Neural cell (in vitro differentiated cells): Measurements from ENCODE around the gene CADM1. TPM values are rescaled to one million over a fixed set of nuclear protein-coding genes. Genes with fewer than 3 reads are reported as not detected.

Experiments
- H2AFZ ChIP-seq: fragments of 200-600, 300-800 bp; sonication (generic), shearing (Covaris generic); 2 replicates; pipeline ENCODE4 v1.6.0; 2014; ENCODE audit warnings: low read depth, mild to moderate bottlenecking, antibody characterized with exemption, low read length, moderate library complexity
- H3F3A ChIP-seq: fragments of 200-600 bp; shearing (Covaris generic); 2 replicates; pipeline ENCODE4 v1.6.1; 2016; ENCODE audit warnings: mild to moderate bottlenecking, moderate library complexity, mixed read lengths, antibody characterized with exemption, low read length; ENCODE audit not compliant: insufficient read depth, poor library complexity, severe bottlenecking
- H3K27ac ChIP-seq: fragments of 200-600, 300-800 bp; sonication (generic), shearing (Covaris generic); 2 replicates; pipeline ENCODE4 v1.5.1; 2014; ENCODE audit warnings: mild to moderate bottlenecking, low read length, moderate library complexity
- H3K27me3 ChIP-seq: fragments of 300-800, 200-600 bp; sonication (generic), shearing (Covaris generic); 2 replicates; pipeline ENCODE4 v1.6.0; 2014; ENCODE audit warnings: mild to moderate bottlenecking, low read depth, low read length, moderate library complexity; ENCODE audit not compliant: insufficient read depth
- H3K36me3 ChIP-seq: fragments of 300-800, 200-600 bp; sonication (generic), shearing (Covaris generic); 2 replicates; pipeline ENCODE4 v1.5.1; 2014; ENCODE audit warnings: mild to moderate bottlenecking, antibody characterized with exemption, low read length, moderate library complexity; ENCODE audit not compliant: insufficient read depth
- H3K4me2 ChIP-seq: fragments of 300-800, 200-600 bp; sonication (generic), shearing (Covaris generic); 2 replicates; pipeline ENCODE4 v1.6.0; 2014; ENCODE audit warnings: mild to moderate bottlenecking, low read length
- H3K4me3 ChIP-seq: fragments of 300-800, 200-600 bp; sonication (generic), shearing (Covaris generic); 2 replicates; pipeline ENCODE4 v1.5.1; 2014; ENCODE audit warnings: mild to moderate bottlenecking, low read length, moderate library complexity
- H3K79me2 ChIP-seq: fragments of 200-600 bp; shearing (Covaris generic); replicated peaks from 2 replicates; pipeline ENCODE4 v1.6.0; 2014; ENCODE audit warnings: mild to moderate bottlenecking, low read length, moderate library complexity; ENCODE audit not compliant: insufficient read depth
- H3K9ac ChIP-seq: fragments of 300-800, 200-600 bp; sonication (generic), shearing (Covaris generic); 2 replicates; pipeline ENCODE4 v1.6.1; 2016; ENCODE audit warnings: mild to moderate bottlenecking, low read length, mixed read lengths
- H3K9me2 ChIP-seq: fragments of 200-600 bp; shearing (Covaris generic); 2 replicates; pipeline ENCODE4 v1.6.1; 2016; ENCODE audit warnings: mild to moderate bottlenecking, low read length, mixed read lengths; ENCODE audit not compliant: insufficient read depth
- H3K9me3 ChIP-seq: fragments of 200-600, 300-800 bp; sonication (generic), shearing (Covaris generic); 2 replicates; pipeline ENCODE4 v1.6.1; 2016; ENCODE audit warnings: mild to moderate bottlenecking, mixed run types, low read length, moderate library complexity, mixed read lengths
- H4K20me1 ChIP-seq: fragments of 200-600 bp; shearing (Covaris generic); 2 replicates; pipeline ENCODE4 v1.6.1; 2016; ENCODE audit warnings: mild to moderate bottlenecking, mixed run types; ENCODE audit not compliant: insufficient read depth
- CTCF ChIP-seq: fragments of 450-650 bp; IDR thresholded peaks from 2 replicates; pipeline ENCODE4 v1.5.1; 2014; ENCODE audit warnings: antibody characterized with exemption, mild to moderate bottlenecking, moderate library complexity; ENCODE audit not compliant: poor library complexity, severe bottlenecking
- EP300 ChIP-seq: fragments of 450-650 bp; conservative IDR thresholded peaks from 2 replicates; pipeline ENCODE4 v1.6.1; 2014; ENCODE audit warnings: antibody characterized with exemption, mild to moderate bottlenecking, moderate library complexity; ENCODE audit not compliant: poor library complexity, severe bottlenecking
- EZH2 ChIP-seq: fragments of 200-600, 300-800 bp; shearing (Covaris generic), sonication (generic); IDR thresholded peaks from 2 replicates; pipeline ENCODE4 v1.6.1; 2014; ENCODE audit warnings: antibody characterized with exemption, low read length, borderline replicate concordance, mild to moderate bottlenecking; ENCODE audit not compliant: insufficient read depth, poor library complexity, severe bottlenecking
- MXI1 ChIP-seq: fragments of 450-650 bp; conservative IDR thresholded peaks from 2 replicates; pipeline ENCODE4 v1.6.1; 2014; ENCODE audit warnings: antibody characterized with exemption, mild to moderate bottlenecking; ENCODE audit not compliant: poor library complexity, severe bottlenecking
- POLR2AphosphoS5 ChIP-seq: IDR thresholded peaks from 2 replicates; pipeline ENCODE4 v1.6.1; 2012
- RAD21 ChIP-seq: fragments of 450-650 bp; conservative IDR thresholded peaks from 2 replicates; pipeline ENCODE4 v1.6.1; 2014; ENCODE audit warnings: antibody characterized with exemption, mild to moderate bottlenecking, moderate library complexity
- REST ChIP-seq: IDR thresholded peaks from 2 replicates; pipeline ENCODE4 v1.6.1; 2012; ENCODE audit warnings: borderline replicate concordance
- SMC3 ChIP-seq: fragments of 450-650 bp; conservative IDR thresholded peaks from 2 replicates; pipeline ENCODE4 v1.6.1; 2014; ENCODE audit warnings: antibody characterized with exemption, mild to moderate bottlenecking, moderate library complexity; ENCODE audit not compliant: poor library complexity
- TAF1 ChIP-seq: IDR thresholded peaks from 2 replicates; pipeline ENCODE4 v1.6.1; 2012; ENCODE audit warnings: low read depth
- polyA plus RNA-seq: library from polyadenylated mRNA; depleted of rRNA; stranded (reverse); fragments of >200 nt; gene quantifications from 2 replicates; pipeline ENCODE4 v1.2.3, GENCODE V29; 2014

The CADM1 gene
- polyA plus RNA-seq, 1 donor from 2014 or later, result 92.1 TPM

GRCh38 chr11:115126515-115127208 lies 377.6 kb downstream of the CADM1 start:
- Histone ChIP-seq H4K20me1 (no peaks in the 10 kb centered on the region), H3K9me2 (no peaks in the 10 kb centered on the region), H3K4me3 (no peak overlapping the region), H3K79me2 (no peaks in the 10 kb centered on the region), H3K4me2 (no peak overlapping the region), H2AFZ (no peak overlapping the region), H3K27me3 (peaks cover 14% of the 10 kb centered on the region), H3K36me3 (no peaks in the 10 kb centered on the region), H3K27ac (no peak overlapping the region), H3F3A (no peaks in the 10 kb centered on the region), H3K9me3 (no peaks in the 10 kb centered on the region), H3K9ac (no peak overlapping the region)
- no peak for TF ChIP-seq EZH2
- TF ChIP-seq SMC3, result no peak
- no peak for TF ChIP-seq EP300

GRCh38 chr11:115126092-115126491 lies 378.1 kb downstream of the CADM1 start:
- Histone ChIP-seq H3K27ac (no peak overlapping the region), H3K4me3 (no peak overlapping the region), H3K9me3 (no peaks in the 10 kb centered on the region), H3K4me2 (no peak overlapping the region), H3F3A (no peaks in the 10 kb centered on the region), H4K20me1 (no peaks in the 10 kb centered on the region), H3K27me3 (peaks cover 14% of the 10 kb centered on the region), H3K9me2 (no peaks in the 10 kb centered on the region), H2AFZ (no peak overlapping the region), H3K36me3 (no peaks in the 10 kb centered on the region), H3K9ac (no peak overlapping the region), H3K79me2 (no peaks in the 10 kb centered on the region)
- no peak for TF ChIP-seq RAD21
- no peak for TF ChIP-seq SMC3
- no peak for TF ChIP-seq EZH2
- no peak for TF ChIP-seq REST
- no peak for TF ChIP-seq TAF1
- TF ChIP-seq POLR2AphosphoS5, result no peak
- TF ChIP-seq MXI1, result no peak
- TF ChIP-seq EP300, result no peak
- TF ChIP-seq CTCF, result no peak

- Histone ChIP-seq H3K36me3 (no peaks in the 10 kb centered on the region), H3K9ac (no peak overlapping the region), H3K9me2 (no peaks in the 10 kb centered on the region), H3K4me3 (no peak overlapping the region), H3K79me2 (no peaks in the 10 kb centered on the region), H3K27ac (no peak overlapping the region), H3F3A (no peaks in the 10 kb centered on the region), H3K27me3 (peaks cover 27% of the 10 kb centered on the region), H3K9me3 (no peaks in the 10 kb centered on the region), H4K20me1 (no peaks in the 10 kb centered on the region), H2AFZ (no peak overlapping the region), H3K4me2 (no peak overlapping the region)
- TF ChIP-seq SMC3 (no peak), MXI1 (no peak), TAF1 (no peak), RAD21 (no peak), EP300 (no peak), EZH2 (no peak), POLR2AphosphoS5 (no peak), CTCF (no peak), REST (no peak)
Observed at GRCh38 chr11:115124786-115125185, 379.4 kb downstream of the CADM1 start.
